ENCODE results near the gene TUBB4A. TPM values are rescaled to one million over a fixed set of nuclear protein-coding genes. Genes with fewer than 3 reads are reported as not detected.
A peak's percentile ranks its signal among the peaks of the same experiment; 100 is the strongest.

Gene TUBB4A
- total RNA-seq, 1 donor, result 0.10 TPM

DNA sequence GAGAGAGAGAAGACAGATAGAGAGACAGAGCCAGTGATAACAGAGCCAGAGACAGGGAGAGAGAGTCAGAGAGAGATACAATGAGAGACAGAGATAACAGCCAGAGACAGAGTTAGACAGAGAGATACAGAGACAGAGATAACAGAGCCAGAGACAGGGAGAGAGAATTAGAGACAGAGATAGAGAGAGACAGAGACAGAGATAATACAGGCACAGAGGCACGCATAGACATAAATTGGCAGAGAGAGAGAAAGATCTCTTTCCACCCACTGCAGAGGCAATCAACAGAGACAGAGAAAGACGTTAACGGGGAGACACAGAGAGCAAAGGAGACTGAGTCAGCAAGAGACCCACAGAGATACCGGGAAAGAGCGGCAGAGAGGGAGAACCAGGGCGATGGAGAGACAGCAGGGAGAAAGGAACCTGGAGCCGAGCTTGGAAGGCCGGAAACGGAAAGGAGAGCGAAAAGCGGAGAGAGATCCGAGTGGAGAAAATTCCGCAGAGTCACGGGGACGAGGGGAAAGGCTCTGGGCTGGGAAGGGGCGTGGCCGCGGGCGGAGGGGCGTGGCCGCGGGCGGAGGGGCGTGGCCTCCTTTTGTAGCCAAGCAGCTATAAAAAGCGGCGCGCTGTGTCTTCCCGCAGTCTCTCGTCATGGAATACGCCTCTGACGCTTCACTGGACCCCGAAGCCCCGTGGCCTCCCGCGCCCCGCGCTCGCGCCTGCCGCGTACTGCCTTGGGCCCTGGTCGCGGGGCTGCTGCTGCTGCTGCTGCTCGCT lies 28.5 kb upstream of the TUBB4A start, which contains the start of gene TNFSF9:
Gene TNFSF9, plus strand, starts transcription at position 641 of the 777 bp plus-strand sequence. Its CDS starts 11 bp downstream, at position 652.
- Histone ChIP-seq H3K27me3 (ENCODE audit: insufficient read depth, low read length) (peaks cover 22% of the 10 kb centered on the region), H3K4me3 (ENCODE audit: low read length) (peak within 1 kb of the TSS; percentile 28), H3K4me1 (ENCODE audit: insufficient read depth, low read length) (peaks cover 48% of the 10 kb centered on the region), H3K9me3 (ENCODE audit: low read depth, low read length) (no peaks in the 10 kb centered on the region)

DNA sequence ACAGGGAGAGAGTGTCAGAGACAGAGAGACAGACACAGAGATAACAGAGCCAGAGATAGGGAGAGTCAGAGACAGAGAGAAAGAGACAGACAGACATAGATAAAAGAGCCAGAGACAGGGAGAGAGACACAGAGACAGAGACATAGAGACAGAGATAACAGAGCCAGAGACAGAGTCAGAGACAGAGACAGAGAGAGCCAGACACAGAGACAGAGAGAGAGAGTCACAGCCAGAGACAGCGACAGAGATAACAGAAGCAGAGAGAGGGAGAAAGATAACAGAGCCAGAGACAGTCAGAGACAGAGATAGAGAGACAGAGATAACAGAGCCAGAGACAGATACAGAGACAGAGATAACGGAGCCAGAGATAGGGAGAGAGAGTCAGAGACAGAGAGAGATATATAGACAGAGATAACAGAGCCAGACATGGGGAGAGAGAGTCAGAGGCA lies 27.9 kb upstream of the TUBB4A start:
- H3K4me3 ChIP-seq (ENCODE audit: low read length), result no peak overlapping the region
- H3K4me1 ChIP-seq (ENCODE audit: insufficient read depth, low read length), result peaks cover 48% of the 10 kb centered on the region
- no peaks in the 10 kb centered on the region for H3K9me3 ChIP-seq (ENCODE audit: low read depth, low read length)
- peaks cover 22% of the 10 kb centered on the region for H3K27me3 ChIP-seq (ENCODE audit: insufficient read depth, low read length)

DNA sequence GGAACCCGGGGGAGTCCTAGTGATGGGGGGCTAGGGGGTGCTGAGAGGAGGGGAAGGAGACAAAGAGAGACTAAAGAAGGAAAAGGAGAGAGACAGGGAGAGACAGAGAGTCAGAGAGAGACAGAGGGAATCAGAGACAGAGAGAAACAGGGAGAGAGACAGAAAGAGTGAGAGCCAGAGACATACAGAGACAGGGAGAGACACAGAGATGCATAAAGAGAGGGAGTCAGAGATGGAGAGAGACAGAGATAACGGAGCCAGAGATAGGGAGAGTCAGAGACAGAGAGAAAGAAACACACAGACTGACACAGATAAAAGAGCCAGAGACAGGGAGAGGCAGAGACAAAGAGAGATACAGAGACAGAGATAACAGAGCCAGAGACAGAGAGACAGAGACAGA lies 27.2 kb upstream of the TUBB4A start:
- Histone ChIP-seq H3K9me3 (ENCODE audit: low read depth, low read length) (no peaks in the 10 kb centered on the region), H3K27me3 (ENCODE audit: insufficient read depth, low read length) (peaks cover 22% of the 10 kb centered on the region), H3K4me1 (ENCODE audit: insufficient read depth, low read length) (peaks cover 48% of the 10 kb centered on the region), H3K4me3 (ENCODE audit: low read length) (no peak overlapping the region)

DNA sequence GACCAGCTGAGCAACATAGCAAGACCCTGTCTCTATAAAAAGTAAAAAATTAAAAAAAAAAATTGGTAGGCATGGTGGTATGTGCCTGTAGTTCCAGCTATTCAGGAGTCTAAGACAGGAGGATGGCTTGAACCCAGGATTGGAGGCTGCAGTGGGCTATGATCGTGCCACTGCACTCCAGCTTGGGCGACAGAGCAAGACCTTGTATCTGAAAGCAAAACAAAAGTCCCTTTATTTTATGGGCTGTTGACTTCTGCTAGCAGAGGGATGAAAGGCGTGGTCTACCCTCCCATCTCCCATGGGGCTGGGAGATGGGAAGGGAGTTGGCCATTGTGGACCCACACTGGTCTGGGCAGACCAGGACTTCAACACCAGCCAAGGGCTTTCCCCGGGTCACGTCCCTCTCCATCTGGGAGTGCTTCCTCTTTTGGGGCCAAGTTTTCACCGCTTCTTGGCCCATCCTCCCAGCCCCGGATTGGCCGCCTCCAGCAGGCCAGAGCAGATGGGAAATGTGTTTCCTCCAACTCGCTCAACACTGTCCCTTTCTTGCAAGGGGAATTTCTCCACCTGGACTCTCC lies 26.5 kb upstream of the TUBB4A start:
- Histone ChIP-seq H3K9me3 (ENCODE audit: low read depth, low read length) (no peaks in the 10 kb centered on the region), H3K27me3 (ENCODE audit: insufficient read depth, low read length) (peaks cover 22% of the 10 kb centered on the region)

DNA sequence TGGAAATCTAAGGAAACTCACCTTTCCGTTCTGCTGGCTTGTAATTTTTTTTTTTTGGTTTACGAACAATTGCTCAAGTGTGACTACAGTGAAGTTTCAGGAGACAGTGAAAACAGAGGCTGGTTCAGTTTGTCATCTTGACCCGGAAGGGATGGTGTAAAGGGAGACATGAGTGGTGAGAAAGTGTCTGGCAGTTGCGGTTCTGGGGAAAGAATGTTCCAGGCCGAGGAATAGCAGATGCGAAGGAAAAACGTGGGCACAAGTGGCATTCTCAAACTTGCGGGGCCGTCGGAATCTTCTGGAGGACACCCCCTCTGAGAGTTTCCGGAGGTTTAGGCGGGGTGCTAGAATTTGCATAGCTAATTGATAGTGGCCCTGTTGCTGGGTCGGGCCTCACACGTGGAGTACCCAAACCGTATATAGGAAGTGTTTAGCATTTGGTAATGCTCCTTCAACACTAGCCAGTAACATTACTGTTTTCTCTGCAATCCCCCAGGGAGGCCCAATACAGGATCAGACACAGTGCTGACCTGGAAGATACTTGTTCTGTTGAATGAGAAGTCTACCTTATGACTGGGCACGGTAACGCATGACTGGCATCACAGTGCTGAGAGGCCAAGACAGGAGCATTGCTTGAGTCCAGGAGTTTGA lies 25.9 kb upstream of the TUBB4A start:
- no peak overlapping the region for H3K4me3 ChIP-seq (ENCODE audit: low read length)
- H3K9me3 ChIP-seq (ENCODE audit: low read depth, low read length), result no peaks in the 10 kb centered on the region
- peaks cover 48% of the 10 kb centered on the region for H3K4me1 ChIP-seq (ENCODE audit: insufficient read depth, low read length)
- H3K27me3 ChIP-seq (ENCODE audit: insufficient read depth, low read length), result peaks cover 22% of the 10 kb centered on the region

More for the DNA sequence above, 26.5 kb upstream of the TUBB4A start:
- Histone ChIP-seq H3K4me3 (ENCODE audit: low read length) (no peak overlapping the region), H3K4me1 (ENCODE audit: insufficient read depth, low read length) (peaks cover 48% of the 10 kb centered on the region)

DNA sequence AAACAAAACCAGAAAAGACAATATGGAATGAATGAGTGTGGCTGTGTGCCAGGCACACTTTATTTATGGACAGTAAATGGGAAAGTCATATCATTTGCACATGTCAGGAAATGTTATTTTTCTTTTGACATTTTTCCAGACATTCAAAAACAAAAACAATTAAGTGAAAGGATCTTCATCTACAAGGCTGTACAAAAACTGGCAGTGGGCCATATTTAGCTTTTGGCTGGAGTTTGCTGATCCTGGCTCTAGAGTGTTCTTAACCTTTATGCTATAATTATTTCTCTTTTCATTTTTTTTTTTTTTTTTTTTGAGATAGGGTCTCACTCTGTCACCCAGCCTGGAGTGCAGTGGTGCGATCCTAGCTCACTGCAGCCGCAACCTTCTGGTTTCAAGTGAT lies 22.2 kb upstream of the TUBB4A start:
- H3K4me1 ChIP-seq (ENCODE audit: insufficient read depth, low read length), result peaks cover 26% of the 10 kb centered on the region
- no peak overlapping the region for H3K4me3 ChIP-seq (ENCODE audit: low read length)

DNA sequence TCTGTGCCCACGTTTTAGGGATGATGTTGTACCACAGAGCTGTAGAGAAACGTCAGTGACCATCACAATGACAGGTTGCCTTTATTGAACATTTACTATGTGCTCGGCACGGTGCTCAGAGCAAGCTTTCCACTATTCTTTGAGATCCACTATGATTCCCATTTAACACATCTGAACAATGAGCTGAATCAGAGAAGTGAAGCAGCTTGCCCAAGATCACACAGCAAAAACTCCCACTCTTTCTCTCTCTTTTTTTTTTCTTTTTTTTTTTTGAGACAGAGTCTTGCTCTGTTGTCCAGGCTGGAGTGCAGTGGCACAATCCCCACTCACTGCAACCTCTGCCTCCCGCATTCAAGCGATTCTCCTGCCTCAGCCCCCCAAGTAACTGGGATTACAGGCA lies 20.6 kb upstream of the TUBB4A start:
- Histone ChIP-seq H3K9me3 (ENCODE audit: low read depth, low read length) (no peaks in the 10 kb centered on the region), H3K4me3 (ENCODE audit: low read length) (no peak overlapping the region), H3K4me1 (ENCODE audit: insufficient read depth, low read length) (peaks cover 25% of the 10 kb centered on the region), H3K27me3 (ENCODE audit: insufficient read depth, low read length) (no peaks in the 10 kb centered on the region)

More for the DNA sequence above, 22.2 kb upstream of the TUBB4A start:
- H3K27me3 ChIP-seq (ENCODE audit: insufficient read depth, low read length), result no peaks in the 10 kb centered on the region
- H3K9me3 ChIP-seq (ENCODE audit: low read depth, low read length), result no peaks in the 10 kb centered on the region

DNA sequence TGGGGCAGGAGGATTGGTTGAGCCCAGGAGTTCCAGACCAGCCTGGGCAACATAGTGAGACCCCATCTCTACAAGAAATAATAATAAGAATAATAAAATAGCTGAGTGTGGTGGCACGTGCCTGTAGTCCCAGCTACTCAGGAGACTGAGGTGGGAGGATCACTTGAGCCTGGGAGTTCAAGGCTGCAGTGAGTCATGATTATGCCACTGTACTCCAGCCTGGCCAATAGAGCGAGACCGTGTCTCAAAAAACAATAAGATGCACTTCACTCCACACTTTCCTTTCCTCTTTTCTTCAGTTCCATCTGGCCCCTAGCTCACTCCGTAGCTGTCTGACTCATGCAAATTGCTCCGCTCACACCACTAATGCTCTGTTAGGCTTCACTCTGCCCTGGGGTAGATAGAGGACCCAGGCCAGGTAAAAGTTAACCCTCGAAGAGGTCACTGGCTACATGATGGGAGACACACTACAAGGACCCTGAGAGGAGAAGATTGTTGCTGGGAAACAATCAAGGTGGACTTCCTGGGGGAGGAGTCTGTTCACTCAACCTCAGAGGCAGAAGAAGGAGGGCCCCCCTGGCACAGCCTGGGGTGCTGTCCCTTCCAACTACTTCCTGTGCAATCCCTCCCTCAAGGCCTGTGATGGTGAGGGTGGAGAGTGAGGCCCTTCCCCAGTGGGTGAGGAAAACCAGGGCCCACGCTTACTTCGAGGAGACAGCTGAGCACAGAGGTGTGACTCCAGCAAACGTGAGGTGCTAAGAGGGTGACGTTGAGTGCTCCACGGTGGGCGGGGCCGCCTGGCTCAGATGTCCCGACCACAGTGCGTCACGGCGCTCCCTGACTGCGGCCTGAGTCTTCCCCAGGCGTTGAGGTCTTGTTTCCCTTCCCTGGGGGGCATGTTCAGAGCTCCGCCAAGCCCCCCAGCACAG lies 19.9 kb upstream of the TUBB4A start:
- Histone ChIP-seq H3K9me3 (ENCODE audit: low read depth, low read length) (no peaks in the 10 kb centered on the region), H3K4me1 (ENCODE audit: insufficient read depth, low read length) (peaks cover 32% of the 10 kb centered on the region), H3K4me3 (ENCODE audit: low read length) (no peak overlapping the region), H3K27me3 (ENCODE audit: insufficient read depth, low read length) (no peaks in the 10 kb centered on the region)

DNA sequence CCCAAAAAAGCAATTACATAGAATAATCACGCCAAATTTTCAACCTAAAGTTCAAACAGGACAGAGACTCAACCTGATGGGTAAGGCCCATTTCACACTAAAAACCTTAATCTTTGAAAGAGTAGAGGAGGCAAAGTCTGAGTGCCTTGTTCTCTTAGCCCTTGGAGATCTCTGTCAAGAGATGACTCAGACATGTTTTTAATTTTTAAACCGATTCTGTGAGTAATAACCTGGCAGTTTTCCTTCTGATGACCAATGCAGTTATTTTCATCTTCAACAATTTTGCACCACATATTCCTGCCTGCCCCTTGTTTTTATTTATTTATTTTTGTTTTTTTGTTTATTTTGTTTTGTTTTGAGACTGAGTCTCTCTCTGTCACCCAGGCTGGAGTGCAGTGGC lies 17.2 kb upstream of the TUBB4A start:
- H3K9me3 ChIP-seq (ENCODE audit: low read depth, low read length), result no peaks in the 10 kb centered on the region
- peaks cover 39% of the 10 kb centered on the region for H3K4me1 ChIP-seq (ENCODE audit: insufficient read depth, low read length)
- H3K27me3 ChIP-seq (ENCODE audit: insufficient read depth, low read length), result no peaks in the 10 kb centered on the region
- H3K4me3 ChIP-seq (ENCODE audit: low read length), result no peak overlapping the region

DNA sequence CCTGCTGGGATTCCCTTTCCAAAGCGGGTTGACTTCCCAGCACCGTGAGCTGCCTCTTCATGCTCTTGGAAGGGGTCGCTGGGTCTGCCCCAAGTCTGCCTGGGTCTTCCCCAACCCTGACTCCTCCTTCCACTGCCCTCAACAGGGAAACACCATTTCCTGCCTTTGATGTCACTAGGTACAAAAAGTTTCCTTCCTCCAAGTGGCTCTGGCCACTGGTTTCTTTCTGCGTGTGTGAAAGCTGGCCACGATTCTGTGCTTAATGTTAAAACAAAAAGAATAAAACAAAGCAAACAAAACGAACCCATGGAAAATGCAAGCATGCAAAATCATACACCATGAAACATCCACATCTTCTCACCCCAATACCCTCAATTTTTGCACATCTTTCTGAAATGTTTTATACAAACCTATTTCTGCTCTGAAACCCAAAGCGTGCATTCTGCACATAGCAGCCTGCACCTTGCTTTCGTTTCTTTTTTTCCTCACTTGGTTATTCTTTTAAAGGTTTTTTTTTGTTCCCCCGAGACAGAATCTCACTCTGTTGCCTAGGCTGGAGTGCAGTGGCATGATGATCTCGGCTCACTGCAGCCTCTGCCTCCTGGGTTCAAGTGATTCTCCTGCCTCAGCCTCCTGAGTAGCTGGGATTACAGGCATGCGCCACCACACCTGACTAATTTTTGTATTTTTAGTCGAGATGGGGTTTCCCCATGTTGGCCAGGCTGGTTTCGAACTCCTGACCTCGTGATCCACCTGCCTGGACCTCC lies 16.2 kb upstream of the TUBB4A start:
- Histone ChIP-seq H3K9me3 (ENCODE audit: low read depth, low read length) (no peaks in the 10 kb centered on the region), H3K4me1 (ENCODE audit: insufficient read depth, low read length) (peaks cover 39% of the 10 kb centered on the region), H3K27me3 (ENCODE audit: insufficient read depth, low read length) (no peaks in the 10 kb centered on the region), H3K4me3 (ENCODE audit: low read length) (no peak overlapping the region)

DNA sequence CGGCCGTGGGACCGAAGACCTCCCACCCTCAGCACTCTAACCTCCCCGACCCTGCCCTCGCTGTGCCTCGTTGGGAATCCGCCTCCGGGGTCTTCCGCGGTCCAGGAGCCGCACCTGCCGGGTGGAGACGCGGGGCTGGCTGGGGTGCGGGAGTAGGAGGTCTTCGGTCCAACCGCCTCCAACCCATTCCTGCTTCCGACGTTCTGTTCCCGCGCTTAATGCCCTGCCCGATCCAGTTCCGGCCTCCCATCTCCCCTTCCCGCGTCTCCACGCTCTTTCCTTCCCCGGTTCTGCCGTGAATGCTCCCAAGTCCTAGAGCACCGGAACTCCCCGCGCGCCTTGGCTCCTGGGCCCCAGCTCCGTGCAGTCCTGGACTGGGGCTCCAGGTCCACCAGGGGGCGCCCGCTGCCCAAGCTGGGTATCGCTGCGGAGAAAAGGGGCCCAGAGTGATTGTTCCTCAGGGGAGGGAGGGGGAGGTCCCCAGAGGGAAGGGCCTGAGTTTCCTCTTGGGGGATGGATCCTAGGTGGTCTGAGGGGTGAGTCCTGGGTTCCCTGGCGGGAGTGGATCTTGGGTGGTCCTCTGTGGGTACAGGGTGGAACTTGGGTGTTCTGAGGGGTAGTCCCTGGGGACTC lies 14.7 kb upstream of the TUBB4A start:
- Histone ChIP-seq H3K27me3 (ENCODE audit: insufficient read depth, low read length) (no peaks in the 10 kb centered on the region), H3K9me3 (ENCODE audit: low read depth, low read length) (no peaks in the 10 kb centered on the region), H3K4me3 (ENCODE audit: low read length) (peak overlapping the region; percentile 52), H3K4me1 (ENCODE audit: insufficient read depth, low read length) (peaks cover 29% of the 10 kb centered on the region)

DNA sequence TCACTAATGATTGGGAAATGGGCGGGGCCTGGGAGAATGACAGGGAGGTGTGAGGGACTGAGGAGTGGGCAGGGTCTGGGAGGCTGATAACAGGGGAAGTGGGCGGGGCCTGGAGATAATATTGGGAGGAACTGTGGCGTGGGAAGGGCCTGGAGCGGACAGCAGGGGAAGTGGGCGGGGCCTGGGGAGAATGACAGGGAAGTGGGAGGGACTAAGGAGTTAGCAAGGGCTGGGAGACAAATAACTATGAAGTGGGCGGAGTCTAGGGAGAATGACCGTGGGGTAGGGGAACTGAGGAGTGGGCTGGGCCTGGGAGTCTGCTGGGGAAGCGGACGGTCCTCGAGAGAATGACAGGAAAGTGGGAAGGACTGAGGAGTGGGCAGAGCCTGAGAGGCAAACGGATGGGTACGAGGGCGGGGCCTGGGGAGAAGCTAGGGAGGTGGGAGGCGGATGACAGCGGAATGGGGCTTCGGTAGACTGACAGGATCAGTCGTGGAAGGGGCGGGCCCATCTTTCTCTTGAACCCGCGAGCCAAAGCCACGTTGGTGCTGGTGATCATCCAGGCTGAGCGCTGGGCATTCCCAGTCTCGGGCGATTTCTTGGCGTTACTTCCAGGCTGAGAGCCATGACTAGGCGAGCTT lies 14.0 kb upstream of the TUBB4A start:
- Histone ChIP-seq H3K4me1 (ENCODE audit: insufficient read depth, low read length) (peaks cover 25% of the 10 kb centered on the region), H3K27me3 (ENCODE audit: insufficient read depth, low read length) (no peaks in the 10 kb centered on the region), H3K9me3 (ENCODE audit: low read depth, low read length) (no peaks in the 10 kb centered on the region), H3K4me3 (ENCODE audit: low read length) (peak overlapping the region; percentile 52)

DNA sequence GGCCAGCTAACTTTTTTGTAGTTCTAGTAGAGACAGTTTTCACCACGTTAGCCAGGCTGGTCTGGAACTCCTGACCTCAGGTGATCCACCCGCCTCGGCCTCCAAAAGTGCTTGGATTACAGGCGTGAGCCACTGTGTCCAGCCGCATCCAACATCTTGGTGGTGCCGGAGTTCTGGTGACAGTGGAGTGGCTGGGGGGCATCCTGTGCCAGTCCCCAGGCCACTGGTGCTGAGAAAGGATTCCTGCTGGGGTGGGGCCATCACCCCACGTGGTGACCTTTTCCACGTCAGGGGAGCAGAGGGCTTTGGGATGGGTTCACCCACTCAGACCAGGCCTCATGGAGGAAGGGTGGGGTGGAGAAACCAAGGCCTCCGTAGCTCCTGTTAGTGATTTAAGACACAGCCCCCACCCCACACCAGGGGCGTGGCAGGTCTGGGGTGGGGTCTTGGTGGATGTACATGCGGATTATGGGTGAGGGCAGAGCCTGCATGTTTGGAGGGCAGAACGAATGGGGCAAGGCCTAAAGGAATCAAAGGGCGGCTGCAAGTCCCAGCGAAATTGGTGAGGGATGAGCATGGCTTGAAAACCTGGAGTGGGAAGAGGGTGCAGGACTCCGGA lies 12.9 kb upstream of the TUBB4A start:
- peaks cover 25% of the 10 kb centered on the region for H3K4me1 ChIP-seq (ENCODE audit: insufficient read depth, low read length)
- H3K27me3 ChIP-seq (ENCODE audit: insufficient read depth, low read length), result no peaks in the 10 kb centered on the region
- H3K4me3 ChIP-seq (ENCODE audit: low read length), result no peak overlapping the region
- H3K9me3 ChIP-seq (ENCODE audit: low read depth, low read length), result no peaks in the 10 kb centered on the region
